GM12878 (cell line): ENCODE data around the gene SNX3.

Source experiments
- BHLHE40 ChIP-seq, 2 experiments: fragments of 450-650 bp in 1 of 2; IDR thresholded peaks; 2 replicates each; pipeline ENCODE4 v1.6.1; 2011 to 2017; ENCODE audit warnings: low read depth in 2 of 2, borderline replicate concordance in 1 of 2, improper control_type of control experiment in 1 of 2, low read length in 1 of 2, mild to moderate bottlenecking in 1 of 2
- CEBPB ChIP-seq, 2 experiments: fragments of 150-350 bp in 1 of 2; IDR thresholded peaks; 2 replicates each; pipeline ENCODE4 v1.6.1; 2012 to 2014; ENCODE audit warnings: low read depth in 2 of 2, low read length in 2 of 2, borderline replicate concordance in 1 of 2, inconsistent platforms in 1 of 2
- CTCF ChIP-seq, 3 experiments: IDR thresholded peaks in 2 of 3; conservative IDR thresholded peaks in 1 of 3; 2 replicates each; pipeline ENCODE4 v1.5.1; 2011; ENCODE audit warnings: low read depth in 3 of 3, low read length in 3 of 3, mild to moderate bottlenecking in 3 of 3, control low read depth in 2 of 3, moderate library complexity in 2 of 3, inconsistent platforms in 1 of 3, mixed read lengths in 1 of 3; ENCODE audit not compliant: control insufficient read depth in 2 of 3, insufficient read depth in 1 of 3; ENCODE audit errors: extremely low read depth in 1 of 3
- EZH2 ChIP-seq: IDR thresholded peaks from 2 replicates; pipeline ENCODE4 v1.6.1; 2012; ENCODE audit warnings: low read depth, mild to moderate bottlenecking, control low read depth, inconsistent platforms, low read length, borderline replicate concordance; ENCODE audit not compliant: control insufficient read depth
- GATAD2B ChIP-seq: fragments of 450-650 bp; conservative IDR thresholded peaks from 2 replicates; pipeline ENCODE4 v1.6.1; 2017; ENCODE audit warnings: low read depth, mild to moderate bottlenecking, moderate library complexity
- HDGF ChIP-seq: fragments of 450-650 bp; IDR thresholded peaks from 2 replicates; pipeline ENCODE4 v1.6.1; 2016; ENCODE audit warnings: antibody characterized with exemption
- LARP7 ChIP-seq: fragments of 450-650 bp; IDR thresholded peaks from 2 replicates; pipeline ENCODE4 v1.6.1; 2017; ENCODE audit warnings: mild to moderate bottlenecking
- MEF2A ChIP-seq: IDR thresholded peaks from 2 replicates; pipeline ENCODE4 v1.6.1; 2011; ENCODE audit warnings: low read depth, mild to moderate bottlenecking, low read length, moderate library complexity; ENCODE audit not compliant: insufficient read depth
- POLR2A ChIP-seq: IDR thresholded peaks from 2 replicates; pipeline ENCODE4 v1.6.1; 2011; ENCODE audit warnings: low read depth, mild to moderate bottlenecking, low read length
- RFX5 ChIP-seq: IDR thresholded peaks from 2 replicates; pipeline ENCODE4 v1.6.1; 2011; ENCODE audit warnings: low read depth, low read length, improper control_type of control experiment
- SMAD1 ChIP-seq: fragments of 450-650 bp; IDR thresholded peaks from 2 replicates; pipeline ENCODE4 v1.6.1; 2018; ENCODE audit warnings: mild to moderate bottlenecking, low read depth; ENCODE audit not compliant: partially characterized antibody
- ZNF24 ChIP-seq: fragments of 450-650 bp; IDR thresholded peaks from 2 replicates; pipeline ENCODE4 v1.6.1; 2017; ENCODE audit warnings: antibody characterized with exemption, mild to moderate bottlenecking

- TF ChIP-seq SMAD1: no peak
- no peak for TF ChIP-seq POLR2A
- no peak for TF ChIP-seq MEF2A
- TF ChIP-seq HDGF: no peak
- TF ChIP-seq ZNF24: no peak
- TF ChIP-seq LARP7: no peak; the same call in 1 of the 2 replicates
- no peak for TF ChIP-seq BHLHE40 (IDR thresholded peaks at IDR 0.05; ENCODE audit: borderline replicate concordance in 1 of 2, low read depth in 2 of 2, low read length in 1 of 2)
- TF ChIP-seq EZH2: no peak
- peak in 1 of 3 experiments; percentile 4; a peak in 1 of 6 replicates for TF ChIP-seq CTCF (IDR thresholded peaks at IDR 0.05 in 2 of 3, conservative IDR thresholded peaks at IDR 0.05 in 1 of 3; ENCODE audit: control insufficient read depth in 2 of 3, extremely low read depth in 1 of 3, insufficient read depth in 1 of 3, low read depth in 3 of 3, low read length in 3 of 3)
- TF ChIP-seq CEBPB (IDR thresholded peaks at IDR 0.05; ENCODE audit: borderline replicate concordance in 1 of 2, low read depth in 2 of 2, low read length in 2 of 2): no peak
- peak; percentile 46; the same call in 1 of the 2 replicates for TF ChIP-seq GATAD2B
- no peak for TF ChIP-seq RFX5
Measured at GRCh38 chr6:108260126-108260808, 573 bp downstream of the SNX3 start.
